Loucy (cell line): Measurements from ENCODE around the gene HK1.

Source experiments
- H2AFZ ChIP-seq: fragments of 200-600 bp; sonication (generic); 2 replicates; pipeline ENCODE4 v1.6.0; 2016; ENCODE audit warnings: antibody characterized with exemption, mild to moderate bottlenecking, low read length, moderate library complexity
- H3F3A ChIP-seq: fragments of 200-600 bp; 2 replicates; pipeline ENCODE4 v1.6.0; 2016; ENCODE audit warnings: antibody characterized with exemption, low read depth, mild to moderate bottlenecking
- H3K27me3 ChIP-seq: fragments of 200-600 bp; sonication (generic); 2 replicates; pipeline ENCODE4 v1.6.1; 2014; ENCODE audit warnings: low read length, mild to moderate bottlenecking; ENCODE audit not compliant: insufficient read depth, poor library complexity, severe bottlenecking
- H3K36me3 ChIP-seq: fragments of 200-600 bp; sonication (generic); 2 replicates; pipeline ENCODE4 v1.6.1; 2016; ENCODE audit warnings: low read length; ENCODE audit not compliant: insufficient read depth
- H3K4me1 ChIP-seq: fragments of 200-600 bp; sonication (generic); 2 replicates; pipeline ENCODE4 v1.5.1; 2014; ENCODE audit warnings: low read length, mild to moderate bottlenecking; ENCODE audit not compliant: insufficient read depth, poor library complexity, severe bottlenecking
- H3K4me2 ChIP-seq: fragments of 200-600 bp; sonication (generic); 2 replicates; pipeline ENCODE4 v1.6.0; 2014; ENCODE audit warnings: antibody characterized with exemption, low read length, low read depth, mild to moderate bottlenecking; ENCODE audit not compliant: poor library complexity, severe bottlenecking
- H3K4me3 ChIP-seq: fragments of 200-600 bp; sonication (generic); 2 replicates; pipeline ENCODE4 v1.5.1; 2014; ENCODE audit warnings: low read length, mild to moderate bottlenecking, mixed read lengths; ENCODE audit not compliant: poor library complexity, severe bottlenecking
- H3K79me2 ChIP-seq: fragments of 200-600 bp; sonication (generic); 2 replicates; pipeline ENCODE4 v1.6.1; 2014; ENCODE audit warnings: low read length; ENCODE audit not compliant: insufficient read depth
- H3K9ac ChIP-seq: fragments of 200-600 bp; sonication (generic); 2 replicates; pipeline ENCODE4 v1.6.0; 2014; ENCODE audit warnings: mild to moderate bottlenecking, low read depth, low read length, moderate library complexity; ENCODE audit not compliant: poor library complexity, severe bottlenecking
- H3K9me2 ChIP-seq: fragments of 200-600 bp; sonication (generic); replicated peaks from 2 replicates; pipeline ENCODE4 v1.6.1; 2016; ENCODE audit warnings: low read depth, low read length, mixed read lengths
- H3K9me3 ChIP-seq: fragments of 200-600 bp; sonication (generic); 2 replicates; pipeline ENCODE4 v1.6.1; 2014; ENCODE audit warnings: mild to moderate bottlenecking, antibody characterized with exemption, low read length, low read depth; ENCODE audit not compliant: insufficient read depth
- H4K20me1 ChIP-seq: fragments of 200-600 bp; sonication (generic); 2 replicates; pipeline ENCODE4 v1.6.0; 2014; ENCODE audit warnings: antibody characterized with exemption, low read length, mild to moderate bottlenecking; ENCODE audit not compliant: insufficient read depth, poor library complexity, severe bottlenecking
- CTCF ChIP-seq: fragments of 200-600 bp; sonication (generic); conservative IDR thresholded peaks from 2 replicates; pipeline ENCODE4 v1.5.1; 2014; ENCODE audit warnings: mild to moderate bottlenecking, antibody characterized with exemption, low read length
- EZH2phosphoT487 ChIP-seq: fragments of 200-600 bp; IDR thresholded peaks from 2 replicates; pipeline ENCODE4 v1.6.1; 2018; ENCODE audit warnings: antibody characterized with exemption, mild to moderate bottlenecking, moderate library complexity, borderline replicate concordance

The HK1 gene

GRCh38 chr10:69344591-69345252 is 66.4 kb downstream of the HK1 start:
- Histone ChIP-seq H3K79me2 (peaks cover 72% of the 10 kb centered on the region), H3K36me3 (peaks cover 46% of the 10 kb centered on the region), H4K20me1 (peaks cover 5% of the 10 kb centered on the region), H3K9me3 (no peaks in the 10 kb centered on the region), H3K4me3 (peak overlapping the region; percentile 21), H3K4me2 (peak overlapping the region; percentile 61), H3F3A (peaks cover 7% of the 10 kb centered on the region; the same call in 1 of the 2 replicates), H3K27me3 (no peaks in the 10 kb centered on the region), H3K9me2 (no peaks in the 10 kb centered on the region), H3K4me1 (peaks cover 48% of the 10 kb centered on the region), H3K9ac (peak overlapping the region; percentile 26), H2AFZ (no peak overlapping the region)
- TF ChIP-seq CTCF (no peak), EZH2phosphoT487 (no peak)

- Histone ChIP-seq H3K27me3 (no peaks in the 10 kb centered on the region), H3K4me1 (peaks cover 48% of the 10 kb centered on the region), H3K9ac (peak overlapping the region; percentile 26), H3K4me2 (peak overlapping the region; percentile 61), H3K9me2 (no peaks in the 10 kb centered on the region), H3F3A (peaks cover 7% of the 10 kb centered on the region; the same call in 1 of the 2 replicates), H3K36me3 (peaks cover 53% of the 10 kb centered on the region), H3K9me3 (no peaks in the 10 kb centered on the region), H3K4me3 (peak overlapping the region; percentile 21), H4K20me1 (peaks cover 5% of the 10 kb centered on the region), H2AFZ (no peak overlapping the region), H3K79me2 (peaks cover 72% of the 10 kb centered on the region)
- TF ChIP-seq CTCF, result no peak
- no peak for TF ChIP-seq EZH2phosphoT487
These were observed 67.1 kb downstream of the HK1 start for GRCh38 chr10:69345402-69345801.

- Histone ChIP-seq H3K4me2 (peak overlapping the region; percentile 61), H3K9me3 (no peaks in the 10 kb centered on the region)
These were observed 67.7 kb downstream of the HK1 start for GRCh38 chr10:69345890-69346474.

More at GRCh38 chr10:69345890-69346474, 67.7 kb downstream of the HK1 start:
- peaks cover 54% of the 10 kb centered on the region for H3K36me3 ChIP-seq
- H3F3A ChIP-seq, result peaks cover 7% of the 10 kb centered on the region; the same call in 1 of the 2 replicates
- peak overlapping the region; percentile 26 for H3K9ac ChIP-seq
- no peak overlapping the region for H2AFZ ChIP-seq
- no peak overlapping the region for H3K4me3 ChIP-seq
- TF ChIP-seq CTCF (no peak), EZH2phosphoT487 (no peak)
- H4K20me1 ChIP-seq, result peaks cover 5% of the 10 kb centered on the region
- H3K9me2 ChIP-seq, result no peaks in the 10 kb centered on the region
- no peaks in the 10 kb centered on the region for H3K27me3 ChIP-seq
- peaks cover 48% of the 10 kb centered on the region for H3K4me1 ChIP-seq
- peaks cover 67% of the 10 kb centered on the region for H3K79me2 ChIP-seq
